Stimulated activated CD8-positive, alpha-beta memory T cell treated with anti-CD3 and anti-CD28 coated beads, Interleukin-12 subunit alpha, Interleukin-12 subunit beta, amount 100 ng/mL, for 24 hours (primary cell): Measurements from ENCODE around the gene PRPF39.
"Not testable (repeated sequence)": the region's sequence is repeated elsewhere in the genome, so short reads cannot be mapped to it uniquely, and the experiment has no call there.

Experiments
- DNase-seq: peaks from one replicate; pipeline ENCODE4 v3.0.0-alpha.2; 2020; ENCODE audit errors: extremely low read depth

Gene PRPF39

DNA sequence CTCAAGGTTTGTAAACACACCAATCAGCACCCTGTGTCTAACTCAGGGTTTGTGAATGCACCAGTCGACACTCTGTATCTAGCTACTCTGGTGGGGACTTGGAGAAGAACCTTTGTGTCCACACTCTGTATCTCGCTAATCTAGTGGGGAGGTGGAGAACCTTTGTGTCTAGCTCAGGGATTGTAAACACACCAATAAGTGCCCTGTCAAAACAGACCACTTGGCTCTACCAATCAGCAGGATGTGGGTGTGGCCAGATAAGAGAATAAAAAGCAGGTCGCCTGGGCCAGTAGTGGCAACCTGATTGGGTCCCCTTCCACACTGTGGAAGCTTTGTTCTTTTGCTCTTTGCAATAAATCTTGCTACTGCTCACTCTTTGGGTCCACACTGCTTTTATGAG lies 2.8 kb upstream of the PRPF39 start:
- not testable (repeated sequence) for DNase-seq

DNA sequence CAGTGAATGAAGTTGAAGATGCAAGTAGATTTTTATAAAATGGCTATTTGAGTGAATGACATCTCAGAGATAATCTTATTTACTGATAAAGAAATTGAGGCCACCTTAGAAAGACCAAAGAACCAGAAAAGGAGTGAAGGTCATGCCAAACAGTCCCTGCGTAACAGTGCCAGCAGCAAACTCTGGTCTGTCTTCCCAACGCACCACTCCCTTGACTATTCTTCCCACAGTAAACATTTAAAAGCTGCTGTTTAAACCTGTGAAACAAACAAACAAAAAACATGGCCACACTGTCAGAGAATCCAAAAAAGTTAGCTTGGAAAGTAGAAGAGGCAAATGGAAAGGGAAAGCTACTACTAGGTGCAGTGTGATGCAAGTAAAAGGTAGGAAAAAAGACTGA lies 1.5 kb upstream of the PRPF39 start:
- DNase-seq = no peak

DNA sequence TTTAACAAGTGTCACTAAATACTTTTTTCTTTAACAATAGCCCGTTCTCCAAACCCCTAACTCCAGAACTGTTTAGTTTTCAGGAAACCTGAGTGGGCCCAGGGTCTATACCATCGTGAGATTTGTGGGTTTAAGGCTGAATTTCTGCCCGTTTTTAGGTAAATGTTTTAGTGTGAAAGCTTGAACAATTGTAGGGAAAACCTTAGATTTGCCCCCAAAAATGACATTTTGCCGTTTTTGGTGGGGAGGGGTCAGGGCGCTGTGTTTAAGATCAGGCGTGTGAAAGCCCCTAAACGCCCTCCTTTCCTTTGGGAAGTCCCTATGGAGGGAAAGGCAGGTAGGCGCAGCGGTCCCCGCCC lies 320 bp upstream of the PRPF39 start:
- no peak for DNase-seq

GRCh38 chr14:45084946-45085346 lies 1.0 kb downstream of the PRPF39 start:
- DNase-seq = no peak

DNA sequence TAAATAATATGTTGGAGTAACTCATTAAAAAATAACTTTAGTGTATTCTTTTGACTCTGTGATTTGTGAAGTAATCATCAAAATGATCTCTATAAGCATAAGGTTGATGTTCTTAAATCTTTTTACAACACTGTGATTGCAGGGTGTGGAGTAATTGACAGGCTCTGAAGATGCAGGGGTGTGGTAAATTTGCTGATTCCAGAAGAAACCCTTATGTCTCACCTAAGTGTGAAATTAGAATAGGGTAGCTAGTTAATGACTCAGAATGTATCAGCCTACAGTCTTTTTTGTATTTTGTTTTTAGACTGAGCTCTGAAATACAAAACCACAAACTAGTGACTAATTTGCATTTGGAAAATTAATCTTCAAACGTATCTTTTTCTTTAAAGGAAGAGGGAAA lies 5.9 kb downstream of the PRPF39 start:
- DNase-seq = no peak

DNA sequence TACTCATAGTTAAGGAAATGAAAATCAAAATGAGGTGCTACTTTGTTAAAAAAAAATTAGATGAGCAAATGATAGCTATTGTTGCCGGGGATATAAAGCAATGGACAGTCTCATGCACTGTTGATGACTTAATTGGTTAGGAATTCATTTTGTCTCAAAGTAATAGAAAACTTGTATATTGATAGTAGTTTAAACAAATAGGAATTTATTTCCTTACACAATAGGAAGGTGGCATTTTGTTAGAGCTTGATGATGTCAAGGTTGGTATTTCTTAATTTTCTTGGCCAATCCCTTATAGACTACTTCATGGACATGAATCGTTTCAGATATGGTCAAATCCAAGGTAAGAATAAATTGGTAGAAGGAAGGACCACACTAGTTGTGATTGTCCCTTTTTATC lies 7.8 kb downstream of the PRPF39 start:
- DNase-seq = no peak

- DNase-seq = no peak
Observed at GRCh38 chr14:45094275-45094674, 10.4 kb downstream of the PRPF39 start.

- no peak for DNase-seq
Observed at GRCh38 chr14:45095143-45095542, 11.2 kb downstream of the PRPF39 start.

DNA sequence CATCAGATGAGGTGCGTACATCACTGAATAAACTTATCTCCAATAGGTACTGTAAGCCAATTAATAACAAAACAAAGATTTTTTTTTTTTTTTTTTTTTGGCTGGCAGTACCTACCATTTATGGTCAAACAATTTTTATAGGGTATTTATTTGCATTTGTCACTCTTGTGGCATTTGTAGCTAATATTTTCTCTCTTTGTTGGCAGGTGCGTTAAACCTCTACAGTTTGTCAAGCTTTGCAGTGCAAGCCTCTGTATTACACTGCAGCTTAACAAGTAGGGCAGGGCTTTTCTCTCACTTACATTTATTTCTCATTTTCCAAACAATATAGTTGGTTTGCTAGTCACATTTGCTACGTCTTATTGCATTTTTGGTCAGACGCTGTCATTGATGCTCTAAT lies 12.3 kb downstream of the PRPF39 start:
- no peak for DNase-seq

GRCh38 chr14:45103806-45104205 lies 19.9 kb downstream of the PRPF39 start:
- no peak for DNase-seq

GRCh38 chr14:45104561-45104960 lies 20.6 kb downstream of the PRPF39 start:
- DNase-seq = no peak

DNA sequence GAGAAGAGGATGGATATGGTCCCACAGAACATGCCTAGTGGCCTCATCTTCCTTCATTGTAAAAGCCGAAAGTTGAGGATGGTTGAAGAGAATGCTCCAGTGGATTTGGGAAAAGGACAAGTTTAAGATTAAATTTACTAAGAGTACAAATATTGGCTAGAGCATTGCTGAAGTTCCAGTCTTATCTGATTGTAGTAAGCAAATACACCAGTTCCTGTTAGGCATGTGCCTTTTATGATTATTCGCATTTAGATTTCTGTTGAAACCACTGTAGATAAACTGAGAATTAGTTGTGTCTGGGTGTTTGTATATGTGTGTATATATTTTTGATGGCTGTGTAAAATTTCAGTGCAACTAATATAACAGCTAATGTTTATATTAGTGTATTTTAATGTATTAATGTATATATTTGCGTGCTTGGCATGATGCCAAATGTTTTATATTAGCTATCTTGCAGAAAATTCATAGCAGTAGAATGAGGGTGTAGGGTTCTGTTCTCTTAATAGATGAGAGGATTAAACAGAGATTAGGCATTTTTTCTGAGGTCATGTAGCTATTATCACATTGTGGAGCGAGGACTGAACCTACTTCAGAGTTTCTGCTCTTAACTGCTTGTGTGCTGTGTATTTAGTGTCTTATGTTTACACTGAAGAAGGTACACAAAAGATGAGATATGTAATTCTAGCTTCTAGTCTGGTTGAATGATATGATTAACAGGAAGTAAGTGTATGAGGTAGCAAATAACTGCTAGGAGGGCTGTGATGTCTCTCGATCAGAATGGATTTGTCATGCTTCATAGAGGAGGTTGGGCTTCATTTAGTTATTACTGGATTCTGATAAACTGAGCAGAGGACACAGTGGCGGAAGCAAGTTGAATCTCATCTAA lies 29.2 kb downstream of the PRPF39 start:
- DNase-seq = no peak

GRCh38 chr14:45114327-45114726 lies 30.4 kb downstream of the PRPF39 start:
- DNase-seq = no peak

DNA sequence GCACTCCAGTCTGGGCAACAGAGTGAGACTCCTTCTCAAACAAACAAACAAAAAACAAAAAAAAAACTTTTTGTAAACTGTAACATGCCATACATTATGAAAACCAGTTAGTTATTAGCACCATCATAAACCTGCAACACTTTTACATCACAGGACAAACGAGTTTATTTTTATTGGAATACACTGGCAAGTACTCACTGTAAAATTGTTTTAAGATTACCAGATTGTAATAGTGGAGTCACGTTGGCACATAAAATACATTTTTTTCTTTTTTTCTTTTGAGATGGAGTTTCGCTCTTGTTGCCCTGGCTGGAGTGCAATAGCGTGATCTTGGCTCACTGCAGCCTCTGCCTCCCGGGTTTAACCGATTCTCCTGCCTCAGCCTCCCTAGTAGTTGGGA lies 34.7 kb downstream of the PRPF39 start:
- DNase-seq = no peak

DNA sequence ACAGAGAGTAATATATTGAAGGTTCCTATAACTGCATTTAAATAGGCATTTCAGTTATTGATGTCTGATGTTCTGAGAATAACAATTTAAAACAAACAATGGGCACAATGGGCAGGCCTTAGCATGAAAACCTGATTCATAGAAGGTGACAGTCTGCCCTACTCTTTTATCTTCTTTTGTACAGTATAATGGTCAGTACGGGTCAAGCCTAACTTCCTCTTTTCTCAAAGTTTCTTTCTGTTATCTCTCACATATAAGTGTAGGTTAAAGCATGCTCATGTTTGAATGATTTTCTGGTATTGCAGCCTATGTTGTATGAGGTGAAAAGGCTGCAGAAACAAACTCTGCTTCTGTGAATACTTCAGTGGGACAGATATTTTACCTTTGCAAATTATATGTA lies 36.2 kb downstream of the PRPF39 start:
- no peak for DNase-seq

DNA sequence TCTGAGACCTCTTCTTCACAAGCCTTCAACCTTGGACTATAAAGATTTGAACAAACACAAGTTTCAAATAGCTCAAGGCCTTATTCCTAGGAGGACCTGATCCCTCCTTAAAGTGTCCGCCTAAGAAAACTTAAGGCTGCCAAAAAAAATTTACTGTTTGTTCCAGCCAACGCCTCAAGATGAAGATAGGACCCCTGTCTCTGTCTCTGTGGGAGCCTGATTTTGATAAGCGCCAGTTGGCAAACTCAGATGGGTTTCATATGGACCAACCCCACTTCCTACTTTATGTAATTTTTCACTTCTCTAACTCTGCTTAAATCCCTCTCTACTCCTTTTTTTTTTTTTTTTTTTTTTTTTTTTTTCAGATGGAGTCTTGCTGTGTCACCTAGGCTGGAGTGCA lies 39.4 kb downstream of the PRPF39 start:
- no peak for DNase-seq

DNA sequence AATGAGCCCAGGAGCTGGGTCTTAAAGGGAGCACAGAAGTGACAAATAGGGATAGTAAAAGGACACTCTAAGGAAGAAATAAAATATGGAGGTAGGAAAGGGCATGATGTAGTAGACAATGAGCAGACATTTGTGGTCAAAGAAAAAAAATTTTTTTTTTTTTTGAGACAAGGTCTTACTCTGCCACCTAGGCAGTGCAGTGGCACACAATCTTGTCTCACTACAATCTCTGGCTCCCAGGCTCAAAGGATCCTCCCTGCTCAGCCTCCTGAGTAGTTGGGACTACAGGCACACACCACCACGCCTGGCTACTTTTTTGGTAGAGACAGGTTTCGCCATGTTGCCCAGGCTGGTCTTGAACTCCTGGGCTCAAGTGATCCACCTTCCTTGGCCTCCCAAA lies 41.8 kb downstream of the PRPF39 start:
- no peak for DNase-seq

DNA sequence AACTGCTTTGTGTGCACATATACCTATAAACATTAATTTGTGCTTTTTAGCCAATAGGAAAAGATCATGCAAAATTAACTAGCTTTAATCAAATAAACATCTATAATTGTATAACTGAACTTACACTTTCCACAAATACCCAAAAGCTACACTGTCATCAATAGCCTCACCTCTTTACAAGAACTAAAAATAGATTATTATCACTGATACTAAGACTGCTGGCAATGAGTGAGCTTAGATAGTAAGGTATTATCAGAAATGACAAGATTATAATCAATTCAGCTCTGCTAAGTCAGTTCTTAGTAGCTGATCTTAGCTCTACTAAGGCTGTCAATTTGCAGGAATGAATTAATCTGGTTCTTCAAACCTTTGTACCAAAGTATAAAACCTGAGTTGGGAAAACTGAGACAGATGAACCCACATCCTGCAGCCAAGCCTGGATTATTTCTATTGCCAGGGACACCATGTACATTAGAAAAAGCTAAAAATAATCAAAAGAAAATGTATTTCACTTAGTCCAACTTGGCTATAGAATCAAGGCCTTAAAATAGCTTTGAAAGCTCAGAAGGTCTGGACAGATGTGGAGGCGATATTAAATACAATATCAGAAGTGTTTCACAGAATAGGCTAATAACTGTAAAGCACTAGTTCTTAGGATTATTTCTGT lies 45.2 kb downstream of the PRPF39 start:
- DNase-seq = no peak

GRCh38 chr14:45133683-45134050 lies 49.8 kb downstream of the PRPF39 start:
- no peak for DNase-seq

- DNase-seq = peak; percentile 87
Observed at GRCh38 chr14:45134051-45134958, 50.4 kb downstream of the PRPF39 start, which contains the start of gene FKBP3. TSS of gene FKBP3 (minus strand) at chr14:45134481. CDS start at chr14:45134456, 25 bp downstream.

DNA sequence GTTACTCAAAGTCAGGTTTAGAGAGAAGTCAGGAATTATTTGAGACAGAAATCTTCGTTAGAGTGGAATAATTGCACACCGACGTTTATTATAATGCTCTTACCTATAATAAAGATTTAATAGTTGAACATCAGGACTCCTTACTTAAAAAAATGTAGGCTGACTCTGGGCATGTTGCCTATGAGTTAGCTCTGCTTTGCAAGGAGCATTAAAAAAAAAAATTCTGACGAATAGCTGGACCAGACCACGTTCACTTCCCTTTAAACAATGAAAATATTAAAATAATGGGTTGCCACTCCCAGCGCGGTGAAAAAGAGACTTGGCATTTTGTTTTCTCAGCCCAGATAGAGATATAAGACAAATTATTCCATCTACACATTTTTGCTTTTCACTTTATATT lies 51.2 kb downstream of the PRPF39 start:
- DNase-seq = no peak

- peak; percentile 68 for DNase-seq
Observed at GRCh38 chr14:45135659-45136395, 51.9 kb downstream of the PRPF39 start, which contains the start of gene FANCM. TSS of gene FANCM (plus strand) at chr14:45135930. CDS start at chr14:45136032, 102 bp downstream.
